ENCODE data around the gene C9orf72.
A peak's percentile ranks its signal among the peaks of the same experiment; 100 is the strongest.
"Not testable (repeated sequence)": the region's sequence is repeated elsewhere in the genome, so short reads cannot be mapped to it uniquely, and the experiment has no call there.

The C9orf72 gene

GRCh38 chr9:27510780-27511179, 62.5 kb downstream of the C9orf72 start:
- DNase-seq = no peak

- no peak for DNase-seq
Observed at GRCh38 chr9:27506981-27507380, 66.3 kb downstream of the C9orf72 start.

GRCh38 chr9:27505744-27506161, 67.5 kb downstream of the C9orf72 start:
- no peak for DNase-seq

- DNase-seq = no peak
Observed at GRCh38 chr9:27504259-27504658, 69.0 kb downstream of the C9orf72 start.

- no peak for DNase-seq
Observed at GRCh38 chr9:27503623-27504022, 69.7 kb downstream of the C9orf72 start.

- not testable (repeated sequence) for DNase-seq
Observed at GRCh38 chr9:27500902-27501301, 72.4 kb downstream of the C9orf72 start.

GRCh38 chr9:27499451-27499850, 73.8 kb downstream of the C9orf72 start:
- peak in 1 of 2 donors; percentile 61 for DNase-seq

- DNase-seq = no peak
Observed at GRCh38 chr9:27497883-27498417, 75.3 kb downstream of the C9orf72 start.
